GM21825 (cell line): ENCODE measurements around the gene ING3.
"Not testable (repeated sequence)": the region's sequence is repeated elsewhere in the genome, so short reads cannot be mapped to it uniquely, and the experiment has no call there.

Source experiments
- ATAC-seq: cut with Tn5 transposase; IDR thresholded peaks from one replicate; pipeline ENCODE4 v1.9.1; 2021; ENCODE audit warnings: mild to moderate bottlenecking, moderate library complexity; ENCODE audit not compliant: unreplicated experiment

Gene ING3

GRCh38 chr7:121001234-121001906 is 50.8 kb downstream of the ING3 start:
- no peak for ATAC-seq

- ATAC-seq = no peak
These were observed 51.6 kb downstream of the ING3 start for GRCh38 chr7:121002048-121002756.

- ATAC-seq = no peak
These were observed 52.2 kb downstream of the ING3 start for GRCh38 chr7:121002757-121003200.

GRCh38 chr7:121003986-121004685 is 53.6 kb downstream of the ING3 start:
- no peak for ATAC-seq

- not testable (repeated sequence) for ATAC-seq
These were observed 54.5 kb downstream of the ING3 start for GRCh38 chr7:121005058-121005457.

GRCh38 chr7:121005996-121006584 is 55.5 kb downstream of the ING3 start:
- no peak for ATAC-seq

- no peak for ATAC-seq
These were observed 56.2 kb downstream of the ING3 start for GRCh38 chr7:121006711-121007315.

- ATAC-seq = no peak
These were observed 58.2 kb downstream of the ING3 start for GRCh38 chr7:121008816-121009215.

GRCh38 chr7:121011401-121011800 is 60.8 kb downstream of the ING3 start:
- ATAC-seq = no peak

GRCh38 chr7:121012170-121012874 is 61.7 kb downstream of the ING3 start:
- no peak for ATAC-seq

GRCh38 chr7:121012919-121013318 is 62.3 kb downstream of the ING3 start:
- ATAC-seq = no peak

GRCh38 chr7:121015560-121015959 is 65.0 kb downstream of the ING3 start:
- ATAC-seq = no peak

GRCh38 chr7:121016966-121017365 is 66.4 kb downstream of the ING3 start:
- no peak for ATAC-seq

GRCh38 chr7:121017586-121017985 is 67.0 kb downstream of the ING3 start:
- no peak for ATAC-seq

GRCh38 chr7:121019018-121019417 is 68.4 kb downstream of the ING3 start:
- ATAC-seq = no peak

- ATAC-seq = no peak
These were observed 69.8 kb downstream of the ING3 start for GRCh38 chr7:121020249-121020988.

GRCh38 chr7:121020989-121021969 is 70.7 kb downstream of the ING3 start:
- ATAC-seq = no peak

GRCh38 chr7:121023194-121023593 is 72.6 kb downstream of the ING3 start:
- ATAC-seq = no peak
